Progenitor cell of endocrine pancreas (in vitro differentiated cells): Measurements from ENCODE around the gene LRRC26. TPM values are rescaled to one million over a fixed set of nuclear protein-coding genes. Genes with fewer than 3 reads are reported as not detected.

Source experiments
- DNase-seq: peaks from one replicate; pipeline ENCODE4 v3.0.0; 2021; ENCODE audit warnings: low spot score; ENCODE audit not compliant: unreplicated experiment
- H3K27ac Mint-ChIP-seq: 2 replicates; pipeline ENCODE4 v1.8.0; 2021; ENCODE audit warnings: mild to moderate bottlenecking, moderate library complexity, mixed read lengths
- H3K27me3 Mint-ChIP-seq: 2 replicates; pipeline ENCODE4 v1.8.0; 2021; ENCODE audit warnings: mixed read lengths
- H3K36me3 Mint-ChIP-seq: 2 replicates; pipeline ENCODE4 v1.8.0; 2022; ENCODE audit warnings: mixed read lengths; ENCODE audit not compliant: insufficient read depth
- H3K4me1 Mint-ChIP-seq: 2 replicates; pipeline ENCODE4 v1.8.0; 2021; ENCODE audit warnings: low read depth, mixed read lengths
- H3K4me3 Mint-ChIP-seq: 2 replicates; pipeline ENCODE4 v1.8.0; 2021; ENCODE audit warnings: low read depth, mild to moderate bottlenecking, moderate library complexity, mixed read lengths
- H3K9me3 Mint-ChIP-seq: 2 replicates; pipeline ENCODE4 v1.8.0; 2021; ENCODE audit warnings: low read depth, mixed read lengths
- CTCF ChIP-seq: fragments of 200-600 bp; sonication (generic); IDR thresholded peaks from one replicate; pipeline ENCODE4 v1.5.0; 2021; ENCODE audit warnings: antibody characterized with exemption, mild to moderate bottlenecking; ENCODE audit not compliant: unreplicated experiment
- total RNA-seq: library from RNA; stranded (reverse); gene quantifications from 2 replicates; pipeline ENCODE4 v1.2.1, GENCODE V29; 2021

The LRRC26 gene
- total RNA-seq, 1 donor from 2014 or later: 0.89 TPM

GRCh38 chr9:137147091-137147792, 22.6 kb downstream of the LRRC26 start:
- Mint-ChIP-seq H3K4me1 (no peaks in the 10 kb centered on the region), H3K4me3 (no peak overlapping the region), H3K36me3 (no peaks in the 10 kb centered on the region), H3K27me3 (peaks cover 42% of the 10 kb centered on the region), H3K9me3 (no peaks in the 10 kb centered on the region), H3K27ac (peak overlapping the region; percentile 83)
- TF ChIP-seq CTCF: no peak
- DNase-seq: no peak

- no peak for DNase-seq
- Mint-ChIP-seq H3K4me3 (no peak overlapping the region), H3K9me3 (no peaks in the 10 kb centered on the region), H3K27ac (no peak overlapping the region), H3K27me3 (peaks cover 49% of the 10 kb centered on the region), H3K36me3 (no peaks in the 10 kb centered on the region), H3K4me1 (no peaks in the 10 kb centered on the region)
- no peak for TF ChIP-seq CTCF
These were observed 23.3 kb downstream of the LRRC26 start for GRCh38 chr9:137146527-137146918.

GRCh38 chr9:137145731-137146526, 23.9 kb downstream of the LRRC26 start:
- Mint-ChIP-seq H3K36me3 (no peaks in the 10 kb centered on the region), H3K9me3 (no peaks in the 10 kb centered on the region), H3K4me1 (no peaks in the 10 kb centered on the region), H3K27me3 (peaks cover 55% of the 10 kb centered on the region), H3K4me3 (no peak overlapping the region), H3K27ac (no peak overlapping the region)
- TF ChIP-seq CTCF: no peak
- no peak for DNase-seq

GRCh38 chr9:137143459-137143858, 26.4 kb downstream of the LRRC26 start:
- H3K27me3 Mint-ChIP-seq: peaks cover 61% of the 10 kb centered on the region
- H3K36me3 Mint-ChIP-seq: no peaks in the 10 kb centered on the region

More at GRCh38 chr9:137143459-137143858, 26.4 kb downstream of the LRRC26 start:
- DNase-seq: no peak
- Mint-ChIP-seq H3K4me3 (no peak overlapping the region), H3K4me1 (no peaks in the 10 kb centered on the region), H3K9me3 (no peaks in the 10 kb centered on the region), H3K27ac (no peak overlapping the region)
- no peak for TF ChIP-seq CTCF
